ENCODE results near the gene ZNF208. TPM values are rescaled to one million over a fixed set of nuclear protein-coding genes. Genes with fewer than 3 reads are reported as not detected.

Gene ZNF208
- total and polyA plus RNA-seq, 2 of the 8 experiments (the other 6 are each of a cell fraction or from before 2014, with no cell fraction given) = not detected

- TF ChIP-seq CHD7 (IDR thresholded peaks at IDR 0.05; ENCODE audit: insufficient replicate concordance, low read length) (no peak), NANOG (IDR thresholded peaks at IDR 0.05; ENCODE audit: insufficient read depth, low read depth, low read length, poor library complexity, severe bottlenecking) (no peak)
These were observed 110.3 kb downstream of the ZNF208 start (continued) for GRCh38 chr19:21900401-21900800.

Measured in H1 (cell line).